Measurements from ENCODE around the gene SPEN.
"Not testable (repeated sequence)": the region's sequence is repeated elsewhere in the genome, so short reads cannot be mapped to it uniquely, and the experiment has no call there.

The SPEN gene

DNA sequence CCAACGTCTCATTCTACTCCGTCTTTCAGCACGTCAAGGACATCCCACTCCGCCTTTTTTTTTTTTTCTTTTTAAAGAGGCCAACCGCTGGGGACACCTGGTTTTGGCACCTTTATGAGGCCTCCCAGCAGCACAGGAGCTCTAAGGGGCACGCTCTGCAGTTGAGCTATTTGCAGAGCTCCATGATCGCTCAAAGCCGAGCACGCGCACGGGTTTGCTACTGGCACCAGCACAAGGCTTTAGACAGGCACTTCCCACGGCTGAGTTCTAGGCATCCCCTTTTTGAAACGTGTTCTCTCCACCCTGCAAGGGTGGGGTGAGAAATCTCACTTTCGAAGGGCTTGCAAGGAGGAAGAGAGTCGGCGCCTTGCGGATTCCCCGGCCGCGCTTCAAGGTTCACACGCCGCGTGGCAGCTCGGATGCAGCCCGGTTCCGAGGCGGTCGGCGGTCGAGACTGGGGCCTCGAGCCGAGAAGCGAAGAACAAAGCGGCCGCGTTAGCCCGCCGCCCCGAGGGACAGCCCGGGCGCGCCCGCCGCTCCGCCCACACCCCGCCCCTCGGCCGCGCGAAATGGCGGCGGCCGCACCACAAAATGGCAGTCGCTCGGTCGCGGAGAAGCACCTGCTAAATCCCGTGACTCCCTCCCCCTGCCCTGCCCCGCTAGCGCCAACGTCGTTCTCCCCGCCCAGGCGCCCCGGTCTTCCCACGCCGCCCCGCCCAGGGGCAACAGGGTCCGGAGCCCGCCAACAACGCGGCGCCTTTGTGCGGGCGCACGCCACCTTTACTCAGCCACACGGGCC is 12.9 kb upstream of the SPEN start:
- Histone ChIP-seq H3K4me2 (ENCODE audit: low read depth, low read length) (peak overlapping the region; percentile 85), H3K27me3 (replicated peaks; ENCODE audit: insufficient read depth, low read length) (no peaks in the 10 kb centered on the region), H3K9me3 (replicated peaks; ENCODE audit: insufficient read depth, low read length) (no peaks in the 10 kb centered on the region), H3K79me2 (ENCODE audit: low read length) (peaks cover 16% of the 10 kb centered on the region), H3K27ac (ENCODE audit: low read length) (peak overlapping the region; percentile 100), H2AFZ (ENCODE audit: low read length) (peak overlapping the region; percentile 76), H3K4me1 (ENCODE audit: low read length) (no peaks in the 10 kb centered on the region), H3K9ac (ENCODE audit: low read length) (peak overlapping the region; percentile 99), H3K9me2 (replicated peaks; ENCODE audit: insufficient read depth, low read length) (no peaks in the 10 kb centered on the region), H3K4me3 (ENCODE audit: low read length) (peak overlapping the region; percentile 87), H3F3A (ENCODE audit: insufficient read depth, low read length) (peaks cover 22% of the 10 kb centered on the region), H3K36me3 (replicated peaks; ENCODE audit: insufficient read depth, low read length) (no peaks in the 10 kb centered on the region), H4K20me1 (ENCODE audit: insufficient read depth, low read length) (no peaks in the 10 kb centered on the region)
- TF ChIP-seq, protein P1, sequence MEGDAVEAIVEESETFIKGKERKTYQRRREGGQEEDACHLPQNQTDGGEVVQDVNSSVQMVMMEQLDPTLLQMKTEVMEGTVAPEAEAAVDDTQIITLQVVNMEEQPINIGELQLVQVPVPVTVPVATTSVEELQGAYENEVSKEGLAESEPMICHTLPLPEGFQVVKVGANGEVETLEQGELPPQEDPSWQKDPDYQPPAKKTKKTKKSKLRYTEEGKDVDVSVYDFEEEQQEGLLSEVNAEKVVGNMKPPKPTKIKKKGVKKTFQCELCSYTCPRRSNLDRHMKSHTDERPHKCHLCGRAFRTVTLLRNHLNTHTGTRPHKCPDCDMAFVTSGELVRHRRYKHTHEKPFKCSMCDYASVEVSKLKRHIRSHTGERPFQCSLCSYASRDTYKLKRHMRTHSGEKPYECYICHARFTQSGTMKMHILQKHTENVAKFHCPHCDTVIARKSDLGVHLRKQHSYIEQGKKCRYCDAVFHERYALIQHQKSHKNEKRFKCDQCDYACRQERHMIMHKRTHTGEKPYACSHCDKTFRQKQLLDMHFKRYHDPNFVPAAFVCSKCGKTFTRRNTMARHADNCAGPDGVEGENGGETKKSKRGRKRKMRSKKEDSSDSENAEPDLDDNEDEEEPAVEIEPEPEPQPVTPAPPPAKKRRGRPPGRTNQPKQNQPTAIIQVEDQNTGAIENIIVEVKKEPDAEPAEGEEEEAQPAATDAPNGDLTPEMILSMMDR (IDR thresholded peaks at IDR 0.05; ENCODE audit: low read length): no peak
- TF ChIP-seq EZH2phosphoT487 (IDR thresholded peaks at IDR 0.05; ENCODE audit: low read length) (no peak), EZH2 (optimal IDR thresholded peaks at IDR 0.05; ENCODE audit: low read depth, low read length) (no peak)
- peak; percentile 94 for DNase-seq

DNA sequence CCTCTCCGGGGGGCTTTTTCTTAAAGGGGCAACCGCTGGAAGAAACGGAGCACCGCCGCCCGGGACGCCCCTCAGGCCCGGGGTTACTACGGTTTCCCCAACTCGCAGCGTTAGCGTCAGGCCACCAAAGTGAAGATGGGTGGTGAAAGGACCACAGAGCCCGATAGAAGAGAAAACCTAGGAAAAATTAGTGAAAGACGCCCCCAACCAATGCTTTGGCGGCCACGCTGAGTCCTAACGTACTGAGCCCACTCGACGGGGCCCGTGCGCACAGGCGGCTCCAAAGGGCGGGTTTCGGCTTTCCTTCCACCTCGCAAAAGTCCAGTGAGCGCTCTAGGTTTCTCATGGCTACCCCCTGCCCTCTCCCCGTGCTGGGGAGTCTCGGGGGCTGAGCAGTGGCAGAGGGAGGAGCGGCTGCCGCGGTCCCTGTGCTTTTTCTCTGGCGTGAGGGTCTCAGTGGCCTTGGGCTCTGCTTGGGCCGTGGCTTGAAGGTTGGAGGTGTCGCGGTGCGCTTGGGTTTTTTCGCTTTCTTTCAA is 12.2 kb upstream of the SPEN start:
- peaks cover 22% of the 10 kb centered on the region for H3F3A ChIP-seq (ENCODE audit: insufficient read depth, low read length)
- H3K36me3 ChIP-seq (replicated peaks; ENCODE audit: insufficient read depth, low read length): no peaks in the 10 kb centered on the region
- H3K4me3 ChIP-seq (ENCODE audit: low read length): peak overlapping the region; percentile 87
- no peak for DNase-seq
- H3K9ac ChIP-seq (ENCODE audit: low read length): peak overlapping the region; percentile 99
- H3K79me2 ChIP-seq (ENCODE audit: low read length): peaks cover 16% of the 10 kb centered on the region
- no peaks in the 10 kb centered on the region for H3K27me3 ChIP-seq (replicated peaks; ENCODE audit: insufficient read depth, low read length)
- H3K4me2 ChIP-seq (ENCODE audit: low read depth, low read length): peak overlapping the region; percentile 85
- no peaks in the 10 kb centered on the region for H3K4me1 ChIP-seq (ENCODE audit: low read length)
- no peaks in the 10 kb centered on the region for H4K20me1 ChIP-seq (ENCODE audit: insufficient read depth, low read length)
- peak overlapping the region; percentile 100 for H3K27ac ChIP-seq (ENCODE audit: low read length)
- H3K9me2 ChIP-seq (replicated peaks; ENCODE audit: insufficient read depth, low read length): no peaks in the 10 kb centered on the region
- H2AFZ ChIP-seq (ENCODE audit: low read length): peak overlapping the region; percentile 76
- H3K9me3 ChIP-seq (replicated peaks; ENCODE audit: insufficient read depth, low read length): no peaks in the 10 kb centered on the region
- TF ChIP-seq, protein P1 (IDR thresholded peaks at IDR 0.05; ENCODE audit: low read length): no peak
- TF ChIP-seq EZH2 (optimal IDR thresholded peaks at IDR 0.05; ENCODE audit: low read depth, low read length): no peak
- no peak for TF ChIP-seq EZH2phosphoT487 (IDR thresholded peaks at IDR 0.05; ENCODE audit: low read length)

DNA sequence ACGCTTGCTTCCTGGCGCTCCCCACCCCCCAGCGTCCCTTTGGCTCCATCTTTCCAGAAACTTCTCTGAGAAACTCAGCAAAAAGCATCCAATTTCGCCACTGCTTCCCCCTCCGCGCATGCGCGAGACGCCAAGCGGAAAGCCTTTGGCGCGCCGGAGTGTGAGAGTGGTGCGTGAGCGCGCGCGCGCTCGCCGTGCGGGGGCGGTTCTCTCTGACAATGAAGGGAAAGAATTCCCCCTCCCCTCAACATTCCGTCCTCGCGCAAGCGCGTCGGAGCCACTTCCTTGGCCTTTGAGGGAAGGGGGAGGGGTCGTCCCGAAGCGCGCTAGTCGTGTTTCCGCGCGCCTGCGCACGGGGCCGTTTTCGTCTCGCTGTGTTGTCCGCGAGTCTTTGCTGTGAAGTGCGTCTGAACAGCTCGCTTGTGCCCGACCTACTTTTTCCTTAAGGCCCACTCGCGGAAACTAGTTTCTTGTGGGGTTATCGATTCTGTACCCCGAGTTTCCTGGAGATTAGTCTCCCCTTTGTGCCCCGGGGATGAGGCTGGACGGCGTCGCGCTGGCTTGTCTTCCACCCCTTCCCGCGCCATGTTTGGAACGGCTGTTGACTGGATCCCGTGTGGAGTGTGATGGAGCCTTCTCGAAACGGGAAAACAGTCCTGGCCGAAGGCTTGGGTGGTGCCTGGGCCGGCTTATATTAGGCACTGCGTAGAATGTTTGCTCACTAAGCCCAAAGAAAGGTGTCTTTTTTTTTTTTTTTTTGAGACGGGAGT is 11.6 kb upstream of the SPEN start:
- TF ChIP-seq EZH2 (optimal IDR thresholded peaks at IDR 0.05; ENCODE audit: low read depth, low read length) (no peak), EZH2phosphoT487 (IDR thresholded peaks at IDR 0.05; ENCODE audit: low read length) (no peak)
- TF ChIP-seq, protein P1 (IDR thresholded peaks at IDR 0.05; ENCODE audit: low read length): no peak
- Histone ChIP-seq H3K27ac (ENCODE audit: low read length) (peak overlapping the region; percentile 100), H3K36me3 (replicated peaks; ENCODE audit: insufficient read depth, low read length) (no peaks in the 10 kb centered on the region), H3K9me2 (replicated peaks; ENCODE audit: insufficient read depth, low read length) (no peaks in the 10 kb centered on the region), H3K4me2 (ENCODE audit: low read depth, low read length) (peak overlapping the region; percentile 85), H4K20me1 (ENCODE audit: insufficient read depth, low read length) (no peaks in the 10 kb centered on the region), H3F3A (ENCODE audit: insufficient read depth, low read length) (peaks cover 22% of the 10 kb centered on the region), H2AFZ (ENCODE audit: low read length) (peak overlapping the region; percentile 76), H3K79me2 (ENCODE audit: low read length) (peaks cover 16% of the 10 kb centered on the region), H3K4me1 (ENCODE audit: low read length) (no peaks in the 10 kb centered on the region), H3K9me3 (replicated peaks; ENCODE audit: insufficient read depth, low read length) (no peaks in the 10 kb centered on the region), H3K9ac (ENCODE audit: low read length) (peak overlapping the region; percentile 99), H3K27me3 (replicated peaks; ENCODE audit: insufficient read depth, low read length) (no peaks in the 10 kb centered on the region), H3K4me3 (ENCODE audit: low read length) (peak overlapping the region; percentile 87)
- DNase-seq: peak; percentile 99

DNA sequence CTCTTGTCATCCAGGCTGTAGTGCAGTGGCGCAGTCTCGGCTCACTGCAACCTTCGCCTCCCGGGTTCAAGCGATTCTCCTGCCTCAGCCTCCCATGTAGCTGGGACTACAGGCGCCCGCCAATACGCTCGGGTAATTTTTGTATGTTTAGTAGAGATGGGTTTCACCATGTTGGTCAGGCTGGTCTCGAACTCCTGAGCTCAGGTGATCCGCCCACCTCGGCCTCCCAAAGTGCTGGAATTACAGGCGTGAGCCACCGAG is 11.1 kb upstream of the SPEN start:
- Histone ChIP-seq H3F3A (ENCODE audit: insufficient read depth, low read length) (peaks cover 22% of the 10 kb centered on the region), H3K4me2 (ENCODE audit: low read depth, low read length) (peak overlapping the region; percentile 85), H2AFZ (ENCODE audit: low read length) (peak overlapping the region; percentile 69), H3K4me3 (ENCODE audit: low read length) (peak overlapping the region; percentile 87), H3K9ac (ENCODE audit: low read length) (peak overlapping the region; percentile 66), H3K27ac (ENCODE audit: low read length) (peak overlapping the region; percentile 100; the same call in 1 of the 2 replicates), H3K79me2 (ENCODE audit: low read length) (peaks cover 16% of the 10 kb centered on the region)
- H3K36me3 ChIP-seq (replicated peaks; ENCODE audit: insufficient read depth, low read length); H3K9me3 ChIP-seq (replicated peaks; ENCODE audit: insufficient read depth, low read length); H3K9me2 ChIP-seq (replicated peaks; ENCODE audit: insufficient read depth, low read length); H3K4me1 ChIP-seq (ENCODE audit: low read length); H4K20me1 ChIP-seq (ENCODE audit: insufficient read depth, low read length); DNase-seq; H3K27me3 ChIP-seq (replicated peaks; ENCODE audit: insufficient read depth, low read length): not testable (repeated sequence)

Measured in MM.1S (cell line).